Panc1 (cell line): ENCODE data around the gene FAM163A. TPM values are rescaled to one million over a fixed set of nuclear protein-coding genes. Genes with fewer than 3 reads are reported as not detected.

Experiments
- ATAC-seq: fragments of 200-7000 bp; cut with Tn5 transposase; 2 replicates; pipeline ENCODE4 v1.9.1; 2020; ENCODE audit warnings: mild to moderate bottlenecking, moderate library complexity
- BruUV-seq: library from RNA; stranded (reverse); fragments of 400-500 nt; replicated peaks from 2 replicates; lab custom pipeline; 2021; lab: Mats Ljungman, UMichigan
- CTCF ChIA-PET: fragments of 300-600 bp; sonication (Branson Sonifier 250); formaldehyde crosslinking; loops from one replicate; lab custom pipeline; 2022; ENCODE audit warnings: antibody characterized with exemption; lab: Charles Lee
- POLR2A ChIA-PET: fragments of 300-600 bp; sonication (Branson Sonifier 250); formaldehyde crosslinking; loops from one replicate; lab custom pipeline; 2022; ENCODE audit warnings: antibody characterized with exemption; lab: Charles Lee
- DNase-seq: peaks from one replicate; pipeline ENCODE4 v3.0.0-alpha.2; 2010; ENCODE audit warnings: low read depth, low spot score
- H3K27ac ChIP-seq: 2 replicates; pipeline ENCODE4 v1.5.1; 2011; ENCODE audit warnings: mild to moderate bottlenecking, low read length, inconsistent platforms
- H3K27me3 ChIP-seq: fragments of 200-500 bp; sonication (Bioruptor generic); 2 replicates; pipeline ENCODE4 v1.6.0; 2014; ENCODE audit warnings: low read length, inconsistent platforms; ENCODE audit not compliant: control insufficient read depth, insufficient read depth
- H3K36me3 ChIP-seq: fragments of 200-500 bp; sonication (Bioruptor generic); 2 replicates; pipeline ENCODE4 v1.5.1; 2014; ENCODE audit warnings: inconsistent platforms, mild to moderate bottlenecking, low read length, moderate library complexity; ENCODE audit not compliant: control insufficient read depth, insufficient read depth
- H3K4me1 ChIP-seq: 2 replicates; pipeline ENCODE4 v1.5.1; 2011; ENCODE audit warnings: inconsistent platforms, mild to moderate bottlenecking, low read length, moderate library complexity; ENCODE audit not compliant: control insufficient read depth, insufficient read depth
- H3K4me3 ChIP-seq, 2 experiments: 2 replicates each; pipeline ENCODE4 v1.5.1; 2011 to 2012; ENCODE audit warnings: low read depth in 2 of 2, low read length in 2 of 2, mild to moderate bottlenecking in 2 of 2, inconsistent platforms in 1 of 2, moderate library complexity in 1 of 2
- H3K9me3 ChIP-seq: fragments of 200-500 bp; sonication (Bioruptor generic); 2 replicates; pipeline ENCODE4 v1.5.1; 2014; ENCODE audit warnings: low read depth, mild to moderate bottlenecking, inconsistent platforms, low read length, moderate library complexity; ENCODE audit not compliant: control insufficient read depth, insufficient read depth
- POLR2AphosphoS5 ChIP-seq: IDR thresholded peaks from 2 replicates; pipeline ENCODE4 v1.6.1; 2012; ENCODE audit warnings: mild to moderate bottlenecking, low read depth, low read length, moderate library complexity
- REST ChIP-seq, 2 experiments: IDR thresholded peaks; 2 replicates each; pipeline ENCODE4 v1.6.1; 2011 to 2012; ENCODE audit warnings: low read depth in 2 of 2, control low read depth in 1 of 2, low read length in 1 of 2, mild to moderate bottlenecking in 1 of 2, moderate library complexity in 1 of 2; ENCODE audit not compliant: insufficient read depth in 1 of 2
- SIN3A ChIP-seq: IDR thresholded peaks from 2 replicates; pipeline ENCODE4 v1.6.1; 2012; ENCODE audit warnings: low read depth, mild to moderate bottlenecking, low read length, moderate library complexity, borderline replicate concordance; ENCODE audit not compliant: insufficient read depth
- TCF7L2 ChIP-seq: IDR thresholded peaks from 2 replicates; pipeline ENCODE4 v1.6.1; 2011; ENCODE audit warnings: mild to moderate bottlenecking, low read depth, low read length, inconsistent platforms
- in situ Hi-C: cut with HindIII; loops from 2 replicates; pipeline ENCODE4 v1.10.0; 2016; ENCODE audit warnings: low sequenced_read_pairs, low pct_unique_long_range_greater_than_20kb
- intact Hi-C: fragments of 100-400 bp; cut with micrococcal nuclease; formaldehyde crosslinking; loops from one replicate; pipeline ENCODE4 v1.10.0; 2022; ENCODE audit not compliant: unreplicated experiment
- total RNA-seq: library from RNA; stranded (reverse); gene quantifications from one replicate; pipeline ENCODE4 v1.2.1, GENCODE V29; 2021; ENCODE audit not compliant: unreplicated experiment
- TF ChIP-seq, protein P1 (sequence below): fragments of 450-650 bp; IDR thresholded peaks from 2 replicates; pipeline ENCODE4 v1.5.1; 2017; ENCODE audit warnings: mild to moderate bottlenecking

The FAM163A gene
- total RNA-seq, 1 experiment from 2014 or later = not detected

DNA sequence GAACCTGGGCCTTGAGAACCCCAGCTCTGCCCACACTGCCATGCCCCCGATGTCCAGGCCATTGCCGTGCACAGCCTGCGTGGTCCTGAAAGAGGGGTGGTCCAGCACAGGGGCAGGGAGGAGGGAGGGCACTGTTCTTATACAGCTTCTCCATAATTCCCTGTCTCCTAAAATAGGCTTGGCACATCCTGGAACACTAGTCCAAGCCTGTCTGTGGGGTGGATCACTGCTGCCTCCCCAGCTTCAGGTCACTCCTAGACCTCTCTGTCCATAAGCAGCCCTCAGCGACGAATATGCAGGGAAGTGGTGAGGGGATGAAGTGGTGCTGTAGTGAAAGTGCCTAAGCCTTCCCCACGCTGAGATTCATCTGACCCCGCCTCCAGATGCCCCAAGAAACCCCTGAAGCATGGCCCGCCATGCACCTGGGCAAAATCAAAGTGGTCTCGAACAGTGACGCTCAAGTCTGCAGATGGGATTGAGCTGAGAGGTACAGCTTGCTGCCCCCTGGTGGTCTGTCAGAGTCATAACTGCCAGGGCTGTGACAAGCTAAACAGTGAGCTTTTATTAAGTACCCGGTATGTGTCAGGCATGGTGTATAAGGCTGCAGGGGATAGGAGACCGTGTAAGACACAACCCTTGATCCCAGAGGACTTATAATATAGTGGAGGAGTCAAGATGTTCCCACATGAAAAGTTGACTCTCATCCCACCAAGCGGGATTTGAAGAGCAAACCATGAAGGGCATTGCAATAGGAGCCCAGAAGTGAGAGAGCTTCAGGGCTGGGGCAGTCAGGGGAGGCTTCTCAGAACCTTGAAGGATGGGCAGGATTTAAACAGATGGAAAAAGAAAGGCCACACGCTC lies 66.6 kb downstream of the FAM163A start:
- in situ Hi-C loops = no loop called here
- peak; percentile 61 for DNase-seq
- CTCF ChIA-PET = interaction anchor here (0.6 to 2.6 kb wide), 24 partner anchors 9 to 562 kb away, joined by 3 to 76 read pairs (median 4); no protein-coding TSS in a partner anchor
- Histone ChIP-seq H3K9me3 (no peaks in the 10 kb centered on the region), H3K27me3 (0 out of 2 replicates have a peak, but pooled peaks cover 2% of the 10 kb centered on the region), H3K36me3 (no peaks in the 10 kb centered on the region), H3K27ac (no peak overlapping the region), H3K4me1 (peaks cover 4% of the 10 kb centered on the region; the same call in 1 of the 2 replicates), H3K4me3 (no peak overlapping the region)
- peak; percentile 83 for ATAC-seq
- TF ChIP-seq, protein P1, sequence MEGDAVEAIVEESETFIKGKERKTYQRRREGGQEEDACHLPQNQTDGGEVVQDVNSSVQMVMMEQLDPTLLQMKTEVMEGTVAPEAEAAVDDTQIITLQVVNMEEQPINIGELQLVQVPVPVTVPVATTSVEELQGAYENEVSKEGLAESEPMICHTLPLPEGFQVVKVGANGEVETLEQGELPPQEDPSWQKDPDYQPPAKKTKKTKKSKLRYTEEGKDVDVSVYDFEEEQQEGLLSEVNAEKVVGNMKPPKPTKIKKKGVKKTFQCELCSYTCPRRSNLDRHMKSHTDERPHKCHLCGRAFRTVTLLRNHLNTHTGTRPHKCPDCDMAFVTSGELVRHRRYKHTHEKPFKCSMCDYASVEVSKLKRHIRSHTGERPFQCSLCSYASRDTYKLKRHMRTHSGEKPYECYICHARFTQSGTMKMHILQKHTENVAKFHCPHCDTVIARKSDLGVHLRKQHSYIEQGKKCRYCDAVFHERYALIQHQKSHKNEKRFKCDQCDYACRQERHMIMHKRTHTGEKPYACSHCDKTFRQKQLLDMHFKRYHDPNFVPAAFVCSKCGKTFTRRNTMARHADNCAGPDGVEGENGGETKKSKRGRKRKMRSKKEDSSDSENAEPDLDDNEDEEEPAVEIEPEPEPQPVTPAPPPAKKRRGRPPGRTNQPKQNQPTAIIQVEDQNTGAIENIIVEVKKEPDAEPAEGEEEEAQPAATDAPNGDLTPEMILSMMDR = peak; percentile 94
- peak; percentile 21; the same call in 1 of the 2 replicates for TF ChIP-seq TCF7L2
- no peak for TF ChIP-seq SIN3A
- POLR2A ChIA-PET = no interaction called here
- intact Hi-C loops = loop anchor here (1.0 to 10.0 kb wide), 2 partner anchors 103 to 215 kb away; partner anchors contain the start of gene TDRD5
- BruUV-seq = no TSS peak

DNA sequence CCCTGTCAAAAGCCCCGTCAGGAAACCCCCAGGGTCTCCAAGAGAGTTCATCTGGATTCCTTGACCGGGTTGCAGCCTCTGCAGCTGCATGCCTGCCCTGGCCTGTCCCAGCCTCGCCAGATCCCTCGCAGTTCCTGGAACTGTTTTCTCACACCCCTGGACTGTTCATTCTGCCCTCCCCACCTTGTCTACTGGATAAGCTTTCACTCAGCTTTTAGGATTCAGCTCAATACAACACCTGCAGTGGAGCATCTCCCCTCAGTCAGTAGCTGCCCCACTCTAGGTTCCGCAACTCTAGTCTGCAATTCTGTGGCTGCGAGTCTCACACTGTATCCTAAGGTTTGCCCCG lies 67.2 kb downstream of the FAM163A start:
- in situ Hi-C loops = no loop called here
- TF ChIP-seq SIN3A (no peak), POLR2AphosphoS5 (no peak), TCF7L2 (no peak), REST (IDR thresholded peaks at IDR 0.05; ENCODE audit: insufficient read depth in 1 of 2, low read depth in 2 of 2, low read length in 1 of 2) (no peak)
- TF ChIP-seq, protein P1 = no peak
- DNase-seq (no peak), ATAC-seq (no peak)
- CTCF ChIA-PET = interaction anchor here (0.6 to 2.6 kb wide), 19 partner anchors 8 to 558 kb away, joined by 3 to 76 read pairs (median 4); no protein-coding TSS in a partner anchor
- Histone ChIP-seq H3K4me1 (peaks cover 5% of the 10 kb centered on the region; the same call in 1 of the 2 replicates), H3K9me3 (no peaks in the 10 kb centered on the region), H3K27me3 (0 out of 2 replicates have a peak, but pooled peaks cover 2% of the 10 kb centered on the region), H3K4me3 (no peak overlapping the region), H3K27ac (no peak overlapping the region), H3K36me3 (no peaks in the 10 kb centered on the region)
- BruUV-seq = no TSS peak
- POLR2A ChIA-PET = no interaction called here
- intact Hi-C loops = loop anchor here (10.0 kb wide), 1 partner anchor 216 kb away; the partner anchor contains the start of gene TDRD5
